Prostate gland (tissue), 2 donors: ENCODE results near the gene IL1RAPL1. TPM values are rescaled to one million over a fixed set of nuclear protein-coding genes. Genes with fewer than 3 reads are reported as not detected.

Source experiments
- DNase-seq: peaks from one replicate; pipeline ENCODE4 v3.0.0-alpha.2; 2019; ENCODE audit warnings: low spot score
- H3K27ac ChIP-seq, 2 donors: fragments of 200-600 bp; sonication (generic); 2 replicates each; pipeline ENCODE4 v1.5.1; 2017 to 2019
- H3K27me3 ChIP-seq: fragments of 200-600 bp; sonication (generic); replicated peaks from 2 replicates; pipeline ENCODE4 v1.5.1; 2019; ENCODE audit not compliant: insufficient read depth
- H3K36me3 ChIP-seq, 2 donors: fragments of 200-600 bp; sonication (generic); 1 replicate in 1 of 2; 2 replicates in 1 of 2; pipeline versions ENCODE4 v1.5.1 to v1.8.1; 2017 to 2019
- H3K4me1 ChIP-seq: fragments of 200-600 bp; sonication (generic); replicated peaks from 2 replicates; pipeline ENCODE4 v1.5.1; 2019
- H3K4me3 ChIP-seq, 2 donors: fragments of 200-600 bp; sonication (generic); 2 replicates each; pipeline ENCODE4 v1.5.1; 2017 to 2019
- H3K9me3 ChIP-seq: fragments of 200-600 bp; sonication (generic); 2 replicates; pipeline ENCODE4 v1.5.1; 2017
- CTCF ChIP-seq, 4 experiments: fragments of 200-600 bp in 2 of 4; fragments of 450-650 bp in 2 of 4; sonication (generic) in 2 of 4; IDR thresholded peaks; 1 replicate in 3 of 4; 2 replicates in 1 of 4; pipeline ENCODE4 v1.5.1; 2016 to 2019; ENCODE audit warnings: antibody characterized with exemption in 4 of 4, mild to moderate bottlenecking in 2 of 4, moderate library complexity in 2 of 4
- POLR2A ChIP-seq: fragments of 450-650 bp; IDR thresholded peaks from one replicate; pipeline ENCODE4 v1.6.1; 2016; ENCODE audit warnings: antibody characterized with exemption, mild to moderate bottlenecking
- POLR2AphosphoS5 ChIP-seq: sonication (generic); formaldehyde crosslinking; IDR thresholded peaks from one replicate; pipeline ENCODE4 v1.6.1; 2017; ENCODE audit warnings: antibody characterized with exemption
- WGBS: methylation state at CpG from one replicate; pipeline ENCODE4 v1.1.5; 2018; 5-methylcytosine and 5-hydroxymethylcytosine counted together
- intact Hi-C: fragments of 100-400 bp; cut with DNase I; formaldehyde crosslinking; loops from one replicate; pipeline ENCODE4 v1.14.2; 2022
- total RNA-seq, 2 donors: library from RNA; depleted of rRNA; stranded (reverse); fragments of >200 nt; gene quantifications; one replicate each; pipeline ENCODE4 v1.1.0, GENCODE V29; 2016

IL1RAPL1 gene
- total RNA-seq, 2 donors from 2014 or later: 0.23 TPM

- Histone ChIP-seq H3K4me3 (no peak overlapping the region), H3K9me3 (no peaks in the 10 kb centered on the region), H3K4me1 (no peaks in the 10 kb centered on the region), H3K27ac (no peak overlapping the region), H3K36me3 (no peaks in the 10 kb centered on the region), H3K27me3 (no peaks in the 10 kb centered on the region)
- TF ChIP-seq POLR2A (no peak), POLR2AphosphoS5 (no peak), CTCF (IDR thresholded peaks at IDR 0.05) (no peak)
- intact Hi-C loops: no loop called here
- no peak for DNase-seq
Observed at GRCh38 chrX:29858714-29859113, 1271.5 kb downstream of the IL1RAPL1 start.

GRCh38 chrX:29862126-29862677 is 1275.0 kb downstream of the IL1RAPL1 start:
- Histone ChIP-seq H3K4me3 (no peak overlapping the region), H3K4me1 (no peaks in the 10 kb centered on the region), H3K27ac (no peak overlapping the region), H3K9me3 (no peaks in the 10 kb centered on the region), H3K27me3 (no peaks in the 10 kb centered on the region), H3K36me3 (no peaks in the 10 kb centered on the region)
- TF ChIP-seq POLR2A (no peak), POLR2AphosphoS5 (no peak), CTCF (IDR thresholded peaks at IDR 0.05) (no peak)
- intact Hi-C loops: no loop called here
- no peak for DNase-seq
- WGBS: 61% methylated on average over 7 of the region's 7 CpGs

- WGBS: 95% methylated on average over 4 of the region's 4 CpGs
- TF ChIP-seq POLR2A: no peak
- no peak for TF ChIP-seq POLR2AphosphoS5
- no peak for TF ChIP-seq CTCF (IDR thresholded peaks at IDR 0.05)
- DNase-seq: no peak
- Histone ChIP-seq H3K9me3 (no peaks in the 10 kb centered on the region), H3K4me1 (no peaks in the 10 kb centered on the region), H3K27ac (no peak overlapping the region), H3K4me3 (no peak overlapping the region), H3K27me3 (no peaks in the 10 kb centered on the region), H3K36me3 (no peaks in the 10 kb centered on the region)
- intact Hi-C loops: no loop called here
Observed at GRCh38 chrX:29867971-29868370, 1280.7 kb downstream of the IL1RAPL1 start.

- 89% methylated on average over 1 of the region's 1 CpG for WGBS
Observed at GRCh38 chrX:29869837-29870236, 1282.6 kb downstream of the IL1RAPL1 start.

More at GRCh38 chrX:29869837-29870236, 1282.6 kb downstream of the IL1RAPL1 start:
- no peak for DNase-seq
- no peaks in the 10 kb centered on the region for H3K36me3 ChIP-seq
- H3K27me3 ChIP-seq: no peaks in the 10 kb centered on the region
- H3K27ac ChIP-seq: no peak overlapping the region
- TF ChIP-seq CTCF (IDR thresholded peaks at IDR 0.05) (no peak), POLR2A (no peak), POLR2AphosphoS5 (no peak)
- H3K4me3 ChIP-seq: no peak overlapping the region
- intact Hi-C loops: no loop called here
- H3K9me3 ChIP-seq: no peaks in the 10 kb centered on the region
- H3K4me1 ChIP-seq: no peaks in the 10 kb centered on the region
